ES-I3 (cell line): ENCODE data around the gene RAB40A.
"Not testable (repeated sequence)": the region's sequence is repeated elsewhere in the genome, so short reads cannot be mapped to it uniquely, and the experiment has no call there.

Source experiments
- H3K36me3 ChIP-seq: 2 replicates; pipeline ENCODE4 v1.6.1; 2013; ENCODE audit warnings: mild to moderate bottlenecking, low read length, control low read depth, moderate library complexity; ENCODE audit not compliant: insufficient read depth
- H3K4me1 ChIP-seq: 2 replicates; pipeline ENCODE4 v1.6.1; 2013; ENCODE audit warnings: mild to moderate bottlenecking, control low read depth, low read length; ENCODE audit not compliant: insufficient read depth
- H3K9ac ChIP-seq: 2 replicates; pipeline ENCODE4 v1.6.1; 2013; ENCODE audit warnings: low read depth, mild to moderate bottlenecking, low read length, moderate library complexity
- H3K9me3 ChIP-seq: 2 replicates; pipeline ENCODE4 v1.6.1; 2013; ENCODE audit warnings: mild to moderate bottlenecking, low read length, moderate library complexity; ENCODE audit not compliant: control insufficient read depth, insufficient read depth

RAB40A gene

DNA sequence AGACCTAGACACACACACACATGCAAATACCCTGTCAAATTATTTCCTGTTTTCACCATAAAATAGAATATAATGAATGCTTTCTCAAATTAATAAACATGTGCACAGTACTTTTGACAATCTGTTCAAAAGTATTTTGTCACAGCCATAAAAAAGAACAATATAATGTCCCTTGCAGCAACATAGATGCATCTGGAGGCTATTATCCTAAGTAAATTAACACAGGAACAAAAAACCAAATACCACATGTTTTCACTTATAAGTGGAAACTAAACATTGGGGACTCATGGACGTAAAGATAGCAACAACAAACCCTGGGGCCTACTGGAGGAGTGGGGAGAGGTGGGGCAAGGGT, 15.5 kb downstream of the RAB40A start:
- Histone ChIP-seq H3K36me3 (no peaks in the 10 kb centered on the region), H3K4me1 (no peaks in the 10 kb centered on the region), H3K9me3 (no peaks in the 10 kb centered on the region), H3K9ac (no peak overlapping the region)

DNA sequence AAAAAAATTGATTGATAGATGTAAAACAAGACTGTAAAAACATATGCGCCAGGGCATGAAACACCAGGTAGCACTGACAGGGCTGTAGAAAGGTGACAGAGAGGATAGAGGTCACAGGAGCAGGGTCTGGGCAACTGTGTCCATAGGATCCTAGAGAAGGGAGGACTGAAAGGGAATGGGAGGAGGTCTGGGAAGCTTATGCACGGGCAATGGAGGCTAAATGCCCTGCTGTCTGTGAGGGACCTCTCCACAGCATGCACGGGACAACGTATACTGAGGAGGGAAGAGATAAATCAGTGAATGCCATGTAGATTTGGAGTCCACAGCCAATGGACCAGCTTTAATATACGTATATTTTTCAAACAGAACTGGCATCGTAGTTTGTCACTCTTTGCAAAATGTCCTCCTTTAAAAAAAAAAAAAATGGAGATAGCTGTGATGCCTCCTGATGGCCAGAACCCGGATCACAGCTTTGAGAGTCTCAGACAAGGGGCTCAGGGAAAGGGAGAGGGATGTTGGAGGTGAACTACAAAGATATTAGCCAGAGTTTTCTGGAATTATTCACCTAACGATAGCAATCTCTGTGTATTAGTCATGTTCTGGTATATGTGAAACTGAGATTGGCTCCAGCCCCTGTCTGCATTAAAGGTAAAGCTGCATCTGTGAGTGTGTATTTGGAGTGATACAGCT, 16.0 kb downstream of the RAB40A start:
- Histone ChIP-seq H3K9ac (peak overlapping the region; percentile 44; the same call in 1 of the 2 replicates), H3K4me1 (no peaks in the 10 kb centered on the region), H3K9me3 (no peaks in the 10 kb centered on the region), H3K36me3 (no peaks in the 10 kb centered on the region; the same call in 1 of the 2 replicates)

DNA sequence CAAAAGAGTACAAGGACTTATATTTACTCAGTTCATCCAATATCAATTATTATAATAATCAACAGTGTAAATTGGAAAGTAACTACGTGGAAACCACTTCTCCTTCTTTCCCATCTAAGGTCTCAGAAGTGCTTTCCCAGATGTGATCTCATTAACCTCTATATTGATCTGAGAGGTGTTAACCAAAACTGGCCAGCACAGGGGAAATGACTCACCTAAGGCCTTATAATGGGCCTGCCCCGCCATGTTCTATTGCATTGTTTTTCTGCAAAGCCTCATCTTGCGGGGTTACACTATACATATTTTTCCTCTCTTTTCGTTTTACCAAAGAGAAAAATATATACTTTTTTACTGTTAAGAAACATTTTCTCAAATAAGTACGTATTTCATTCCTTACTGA, 20.5 kb downstream of the RAB40A start:
- H3K9ac ChIP-seq: no peak overlapping the region
- H3K4me1 ChIP-seq: no peaks in the 10 kb centered on the region
- no peaks in the 10 kb centered on the region for H3K9me3 ChIP-seq
- H3K36me3 ChIP-seq: no peaks in the 10 kb centered on the region; the same call in 1 of the 2 replicates

DNA sequence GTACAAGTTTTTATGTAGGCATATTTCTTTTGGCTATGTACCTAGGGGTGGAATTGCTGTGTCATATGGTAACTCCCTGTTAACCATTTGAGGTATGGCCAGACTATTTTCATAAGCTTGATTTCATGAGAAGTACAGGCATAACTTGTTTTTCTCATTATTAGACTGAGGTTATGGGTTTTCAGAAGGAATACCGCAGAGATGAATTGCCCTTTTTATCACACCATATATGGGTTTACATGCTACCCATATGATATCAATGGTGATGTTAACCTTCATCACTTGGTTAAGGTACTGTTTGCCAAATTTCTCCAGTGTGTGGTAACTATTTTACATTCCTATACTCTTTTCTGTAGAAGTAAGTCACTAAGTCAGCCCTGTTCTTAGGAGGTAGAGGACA, 23.5 kb downstream of the RAB40A start:
- Histone ChIP-seq H3K36me3 (peaks cover 6% of the 10 kb centered on the region), H3K9me3 (no peaks in the 10 kb centered on the region), H3K4me1 (no peaks in the 10 kb centered on the region), H3K9ac (no peak overlapping the region)

DNA sequence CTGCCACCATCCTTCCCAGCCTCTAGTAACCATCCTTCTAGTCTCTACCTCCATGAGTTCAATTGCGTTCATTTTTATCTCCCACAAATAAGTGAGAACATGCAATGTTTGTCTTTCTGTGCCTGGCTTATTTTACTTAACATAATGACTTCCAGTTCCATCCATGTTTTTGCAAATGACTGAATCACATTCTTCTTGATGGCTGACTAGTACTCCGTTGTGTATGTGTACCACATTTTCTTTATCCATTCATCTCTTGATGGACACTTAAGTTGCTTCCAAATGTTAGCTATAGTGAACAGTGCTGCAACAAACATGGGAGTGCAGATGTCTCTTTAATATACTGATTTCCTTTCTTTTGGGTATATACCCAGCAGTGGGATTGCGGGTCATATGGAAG, 25.7 kb downstream of the RAB40A start:
- not testable (repeated sequence) for H3K9ac ChIP-seq, H3K9me3 ChIP-seq, H3K36me3 ChIP-seq, H3K4me1 ChIP-seq

GRCh38 chrX:103489733-103490132, 29.6 kb downstream of the RAB40A start:
- not testable (repeated sequence) for H3K4me1 ChIP-seq, H3K36me3 ChIP-seq, H3K9me3 ChIP-seq, H3K9ac ChIP-seq

- Histone ChIP-seq H3K9ac (no peak overlapping the region), H3K9me3 (no peaks in the 10 kb centered on the region), H3K36me3 (peaks cover 6% of the 10 kb centered on the region; the same call in 1 of the 2 replicates), H3K4me1 (no peaks in the 10 kb centered on the region)
Measured at GRCh38 chrX:103488794-103489193, 30.5 kb downstream of the RAB40A start.

- no peak overlapping the region for H3K9ac ChIP-seq
- no peaks in the 10 kb centered on the region for H3K4me1 ChIP-seq
- H3K9me3 ChIP-seq: no peaks in the 10 kb centered on the region
- peaks cover 6% of the 10 kb centered on the region; the same call in 1 of the 2 replicates for H3K36me3 ChIP-seq
Measured at GRCh38 chrX:103488332-103488731, 31.0 kb downstream of the RAB40A start.

DNA sequence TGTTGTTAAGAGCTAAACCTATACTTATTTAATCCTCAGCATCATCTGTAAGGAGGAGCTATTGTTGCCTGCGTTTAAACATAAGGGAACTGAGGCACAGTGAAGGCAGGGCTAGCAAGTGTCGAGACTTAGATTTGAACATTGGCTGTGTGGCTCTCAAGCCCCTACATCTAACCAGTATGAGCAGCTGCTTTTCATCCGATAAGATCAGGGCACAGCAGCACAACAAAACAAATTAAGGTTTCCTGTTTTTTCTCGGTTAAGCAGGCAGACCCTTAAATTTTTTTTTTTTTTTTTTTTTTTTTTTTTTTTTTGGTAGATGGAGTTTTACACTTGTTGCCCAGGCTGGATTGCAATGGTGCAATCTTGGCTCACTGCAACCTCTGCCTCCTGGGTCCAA, 35.6 kb downstream of the RAB40A start:
- H3K9ac ChIP-seq: no peak overlapping the region

DNA sequence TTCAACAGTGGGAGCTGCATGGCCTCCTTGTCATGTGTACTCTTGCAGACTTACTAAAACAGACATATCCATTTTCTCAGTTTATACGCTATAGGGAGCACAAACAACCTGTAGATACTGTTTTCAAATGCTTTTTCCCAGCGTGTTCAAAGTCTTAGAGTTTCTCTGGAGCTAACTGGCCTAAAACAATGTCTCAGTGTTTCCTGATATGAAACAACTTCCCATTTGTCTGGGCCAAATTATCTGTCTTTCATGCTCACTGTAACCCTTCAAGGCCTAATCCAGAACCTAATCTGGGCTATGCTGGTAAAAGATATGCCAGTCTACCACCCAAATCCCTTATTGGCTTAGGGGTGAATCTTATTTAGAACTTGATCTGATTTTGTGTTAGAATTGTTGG, 38.8 kb downstream of the RAB40A start:
- H3K9ac ChIP-seq: no peak overlapping the region
- no peaks in the 10 kb centered on the region for H3K9me3 ChIP-seq
- no peaks in the 10 kb centered on the region for H3K4me1 ChIP-seq
- H3K36me3 ChIP-seq: no peaks in the 10 kb centered on the region; the same call in 1 of the 2 replicates

More for the DNA sequence above, 35.6 kb downstream of the RAB40A start:
- H3K36me3 ChIP-seq: no peaks in the 10 kb centered on the region; the same call in 1 of the 2 replicates
- H3K9me3 ChIP-seq: no peaks in the 10 kb centered on the region
- H3K4me1 ChIP-seq: no peaks in the 10 kb centered on the region

DNA sequence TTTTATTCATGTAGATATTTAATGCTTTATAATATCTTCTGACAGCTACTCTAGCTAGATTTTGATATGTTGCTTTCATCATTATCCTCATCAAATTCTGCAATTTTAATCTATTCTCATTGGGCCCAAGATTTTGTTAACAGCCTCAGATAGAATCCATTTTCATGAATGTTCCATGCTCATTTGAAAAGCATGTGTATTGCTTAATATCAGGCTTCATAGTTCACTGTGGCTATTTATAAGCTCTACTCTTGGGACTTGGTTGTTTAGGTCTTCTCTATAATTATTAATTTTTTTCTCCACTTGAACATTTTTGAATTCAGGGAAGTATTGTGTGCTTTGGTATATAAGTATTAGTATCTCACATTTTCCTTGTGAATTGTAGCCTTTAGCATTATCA, 41.8 kb downstream of the RAB40A start:
- Histone ChIP-seq H3K9me3 (no peaks in the 10 kb centered on the region), H3K4me1 (no peaks in the 10 kb centered on the region), H3K36me3 (no peaks in the 10 kb centered on the region; the same call in 1 of the 2 replicates), H3K9ac (no peak overlapping the region)

- Histone ChIP-seq H3K36me3 (peaks cover 4% of the 10 kb centered on the region; the same call in 1 of the 2 replicates), H3K9me3 (no peaks in the 10 kb centered on the region), H3K4me1 (no peaks in the 10 kb centered on the region), H3K9ac (no peak overlapping the region)
Measured at GRCh38 chrX:103475381-103475780, 43.9 kb downstream of the RAB40A start.

GRCh38 chrX:103469977-103470376, 49.3 kb downstream of the RAB40A start:
- not testable (repeated sequence) for H3K36me3 ChIP-seq, H3K9me3 ChIP-seq, H3K9ac ChIP-seq, H3K4me1 ChIP-seq

DNA sequence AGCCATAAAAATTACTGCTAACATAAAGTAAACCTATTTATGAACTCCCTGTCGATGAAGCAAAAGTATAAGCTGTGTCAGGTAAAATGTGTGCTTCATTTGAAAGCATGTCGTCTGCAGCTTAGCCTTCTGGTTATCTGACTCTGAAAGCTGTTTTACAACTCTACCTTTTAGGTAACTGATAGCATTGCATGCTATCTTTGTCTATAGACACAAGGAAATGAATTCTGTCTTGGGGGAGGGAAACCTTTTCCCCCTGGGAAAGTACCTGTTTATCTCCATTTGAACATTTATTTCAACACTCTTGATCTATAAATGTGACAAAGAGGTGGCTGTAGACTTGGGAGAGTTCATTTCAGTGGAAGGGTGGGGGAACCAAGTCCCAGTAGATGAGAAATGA, 51.4 kb downstream of the RAB40A start:
- Histone ChIP-seq H3K36me3 (peaks cover 9% of the 10 kb centered on the region; the same call in 1 of the 2 replicates), H3K4me1 (0 out of 2 replicates have a peak, but pooled peaks cover 9% of the 10 kb centered on the region), H3K9ac (no peak overlapping the region), H3K9me3 (no peaks in the 10 kb centered on the region)

DNA sequence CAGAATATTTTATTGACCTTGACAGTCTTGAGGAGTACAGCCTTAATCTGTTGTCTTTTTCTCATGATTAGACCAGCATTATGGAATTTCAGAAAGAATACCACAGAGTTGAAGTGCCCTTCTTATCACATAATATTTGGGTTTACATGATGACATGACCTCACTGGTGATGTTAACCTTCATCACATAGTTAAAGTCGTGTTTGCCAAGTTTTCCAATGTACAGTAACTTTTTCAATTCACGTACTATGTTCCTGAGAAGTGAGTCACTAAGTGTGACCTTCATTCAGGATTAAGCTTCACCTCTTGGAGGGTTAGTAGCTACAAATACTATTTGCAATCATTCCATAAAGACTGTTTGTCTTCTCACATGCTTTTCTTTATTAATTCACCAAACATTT, 52.1 kb downstream of the RAB40A start:
- Histone ChIP-seq H3K9me3 (no peaks in the 10 kb centered on the region), H3K9ac (no peak overlapping the region), H3K36me3 (peaks cover 9% of the 10 kb centered on the region; the same call in 1 of the 2 replicates), H3K4me1 (0 out of 2 replicates have a peak, but pooled peaks cover 9% of the 10 kb centered on the region)
